Measurements from ENCODE around the gene TMED8. TPM values are rescaled to one million over a fixed set of nuclear protein-coding genes. Genes with fewer than 3 reads are reported as not detected.

The TMED8 gene
- total and polyA plus RNA-seq, 2 donors (not counting 1 experiment from before 2014, with no cell fraction given), result 13.1 to 43.8 TPM

DNA sequence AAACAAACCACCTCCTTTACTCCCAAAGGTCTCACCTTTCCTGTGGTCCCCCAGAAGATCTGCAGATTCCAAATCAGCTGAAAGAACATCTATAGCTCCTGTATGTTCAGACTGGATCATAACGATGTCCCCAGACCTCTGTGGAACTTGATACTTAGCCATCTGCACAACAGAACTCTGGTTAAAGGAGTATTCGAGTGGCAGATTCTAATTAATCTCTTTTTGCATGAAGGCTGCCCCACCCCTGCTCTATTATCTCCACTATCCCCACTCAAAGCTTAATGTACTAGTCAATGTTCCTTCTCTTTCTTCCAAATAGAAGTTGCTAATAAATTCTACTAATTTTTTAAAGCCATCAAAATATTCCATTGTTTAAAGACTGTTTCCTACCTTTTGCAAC lies 33.2 kb downstream of the TMED8 start:
- Mint-ChIP-seq H3K27me3 (no peaks in the 10 kb centered on the region), H3K9me3 (ENCODE audit: insufficient read depth) (no peaks in the 10 kb centered on the region), H3K4me3 (no peak overlapping the region), H3K27ac (no peak overlapping the region), H3K4me1 (peaks cover 11% of the 10 kb centered on the region)
- Histone ChIP-seq H4K20me1 (ENCODE audit: control insufficient read depth, insufficient read depth, low read length, poor library complexity, severe bottlenecking) (no peaks in the 10 kb centered on the region), H3K4me1 (ENCODE audit: control insufficient read depth in 2 of 2, insufficient read depth in 2 of 2, low read length in 2 of 2) (peaks cover 7 to 8% of the 10 kb centered on the region in 2 donors), H3K9me3 (ENCODE audit: control extremely low read depth in 1 of 3, control insufficient read depth in 2 of 3, insufficient read depth in 1 of 3, low read length in 2 of 3) (no peaks in the 10 kb centered on the region), H3K79me2 (ENCODE audit: control insufficient read depth, insufficient read depth, low read length) (peaks cover 8% of the 10 kb centered on the region), H3K27ac (ENCODE audit: low read length in 2 of 2) (no peak overlapping the region), H3K27me3 (replicated peaks in 1 of 4; ENCODE audit: control extremely low read depth in 1 of 4, control insufficient read depth in 3 of 4, insufficient read depth in 4 of 4, low read length in 3 of 4) (no peaks in the 10 kb centered on the region), H3K9ac (ENCODE audit: low read length) (no peak overlapping the region), H3K4me2 (replicated peaks; ENCODE audit: low read depth, low read length, poor library complexity, severe bottlenecking) (no peak overlapping the region), H3K4me3 (ENCODE audit: control extremely low read depth in 1 of 5, extremely low read depth in 1 of 5, insufficient read depth in 1 of 5, low read depth in 2 of 5, low read length in 4 of 5) (no peak overlapping the region), H2AFZ (ENCODE audit: insufficient read depth, low read depth, low read length, poor library complexity, severe bottlenecking) (no peak overlapping the region), H3K36me3 (replicated peaks in 1 of 2; ENCODE audit: control extremely low read depth in 1 of 2, control insufficient read depth in 1 of 2, extremely low read depth in 1 of 2, insufficient read depth in 2 of 2, low read length in 1 of 2) (peaks cover 4 to 66% of the 10 kb centered on the region in 2 experiments)
- CTCF ChIA-PET, result no interaction called here
- intact Hi-C loops (cut with micrococcal nuclease), result no loop called here
- DNase-seq (no peak), ATAC-seq (ENCODE audit: low read depth) (no peak)
- no CpG with 5 or more reads among the region's 2 CpGs for WGBS (ENCODE audit: insufficient coverage)
- POLR2A ChIA-PET, result no interaction called here
- no peak for TF ChIP-seq CTCF (IDR thresholded peaks at IDR 0.05)
- no peak for TF ChIP-seq EZH2 (IDR thresholded peaks at IDR 0.05; ENCODE audit: borderline replicate concordance, insufficient read depth, low read depth, low read length, poor library complexity, severe bottlenecking)

- no peak overlapping the region for H3K4me3 Mint-ChIP-seq
- WGBS (ENCODE audit: insufficient coverage), result 97% methylated on average over 6 of the region's 10 CpGs
- TF ChIP-seq EZH2 (IDR thresholded peaks at IDR 0.05; ENCODE audit: borderline replicate concordance, insufficient read depth, low read depth, low read length, poor library complexity, severe bottlenecking) (no peak), CTCF (IDR thresholded peaks at IDR 0.05) (no peak)
- peaks cover 4 to 73% of the 10 kb centered on the region in 2 experiments for H3K36me3 ChIP-seq (replicated peaks in 1 of 2; ENCODE audit: control extremely low read depth in 1 of 2, control insufficient read depth in 1 of 2, extremely low read depth in 1 of 2, insufficient read depth in 2 of 2, low read length in 1 of 2)
- ATAC-seq (ENCODE audit: low read depth), result no peak
- H3K9ac ChIP-seq (ENCODE audit: low read length), result no peak overlapping the region
- H4K20me1 ChIP-seq (ENCODE audit: control insufficient read depth, insufficient read depth, low read length, poor library complexity, severe bottlenecking), result no peaks in the 10 kb centered on the region
- no peaks in the 10 kb centered on the region for H3K27me3 Mint-ChIP-seq
- H3K4me2 ChIP-seq (replicated peaks; ENCODE audit: low read depth, low read length, poor library complexity, severe bottlenecking), result no peak overlapping the region
- H3K4me1 Mint-ChIP-seq, result peaks cover 8% of the 10 kb centered on the region
- H3K9me3 ChIP-seq (ENCODE audit: control extremely low read depth in 1 of 3, control insufficient read depth in 2 of 3, insufficient read depth in 1 of 3, low read length in 2 of 3), result no peaks in the 10 kb centered on the region
- CTCF ChIA-PET, result no interaction called here
- no peak overlapping the region for H2AFZ ChIP-seq (ENCODE audit: insufficient read depth, low read depth, low read length, poor library complexity, severe bottlenecking)
- intact Hi-C loops (cut with micrococcal nuclease), result no loop called here
- H3K27ac ChIP-seq (ENCODE audit: low read length in 2 of 2), result no peak overlapping the region
- H3K4me1 ChIP-seq (ENCODE audit: control insufficient read depth in 2 of 2, insufficient read depth in 2 of 2, low read length in 2 of 2), result peaks cover 6 to 8% of the 10 kb centered on the region in 2 donors
- DNase-seq, result no peak
- POLR2A ChIA-PET, result no interaction called here
- H3K27me3 ChIP-seq (replicated peaks in 1 of 4; ENCODE audit: control extremely low read depth in 1 of 4, control insufficient read depth in 3 of 4, insufficient read depth in 4 of 4, low read length in 3 of 4), result no peaks in the 10 kb centered on the region
- H3K9me3 Mint-ChIP-seq (ENCODE audit: insufficient read depth), result no peaks in the 10 kb centered on the region
- no peak overlapping the region for H3K27ac Mint-ChIP-seq
- no peak overlapping the region for H3K4me3 ChIP-seq (ENCODE audit: control extremely low read depth in 1 of 5, extremely low read depth in 1 of 5, insufficient read depth in 1 of 5, low read depth in 2 of 5, low read length in 4 of 5)
- peaks cover 8% of the 10 kb centered on the region for H3K79me2 ChIP-seq (ENCODE audit: control insufficient read depth, insufficient read depth, low read length)
Observed at GRCh38 chr14:77342726-77343397, 34.0 kb downstream of the TMED8 start.

Data from B cell (primary cell).